HepG2 (cell line): ENCODE measurements around the gene C6orf15. TPM values are rescaled to one million over a fixed set of nuclear protein-coding genes. Genes with fewer than 3 reads are reported as not detected.

Experiments used
- CEBPB ChIP-seq: IDR thresholded peaks from 2 replicates; pipeline ENCODE4 v1.6.1; 2011; ENCODE audit warnings: low read depth, low read length, improper control_type of control experiment, borderline replicate concordance
- GATAD2A ChIP-seq: IDR thresholded peaks from 2 replicates; pipeline ENCODE4 v1.6.1; 2016
- HBP1 ChIP-seq: IDR thresholded peaks from 2 replicates; pipeline ENCODE4 v1.6.1; 2016; ENCODE audit warnings: low read depth, control low read depth
- IRX3 ChIP-seq: sonication (generic); formaldehyde crosslinking; IDR thresholded peaks from 2 replicates; pipeline ENCODE4 v1.8.1; 2023; ENCODE audit warnings: mild to moderate bottlenecking, low read depth, missing genetic modification reagents, borderline replicate concordance
- KDM2A ChIP-seq: sonication (generic); formaldehyde crosslinking; IDR thresholded peaks from 2 replicates; pipeline ENCODE4 v1.4.0; 2020; ENCODE audit warnings: low read depth, missing genetic modification reagents, borderline replicate concordance
- MEF2D ChIP-seq: sonication (generic); formaldehyde crosslinking; IDR thresholded peaks from 2 replicates; pipeline ENCODE4 v1.5.1; 2020; ENCODE audit warnings: mild to moderate bottlenecking, missing genetic modification reagents
- MIXL1 ChIP-seq: IDR thresholded peaks from 2 replicates; pipeline ENCODE4 v1.6.1; 2016
- NCOR1 ChIP-seq: fragments of 200-600 bp; sonication (generic); IDR thresholded peaks from 2 replicates; pipeline ENCODE4 v1.7.0; 2017; ENCODE audit warnings: antibody characterized with exemption, low read length, borderline replicate concordance
- POLR2A ChIP-seq, 2 experiments: IDR thresholded peaks; 2 replicates each; pipeline ENCODE4 v1.6.1; 2011; ENCODE audit warnings: low read depth in 2 of 2, low read length in 2 of 2, mild to moderate bottlenecking in 1 of 2, moderate library complexity in 1 of 2; ENCODE audit not compliant: insufficient read depth in 1 of 2
- POLR2G ChIP-seq: fragments of 200-400 bp; formaldehyde crosslinking; IDR thresholded peaks from 2 replicates; pipeline ENCODE4 v1.6.1; 2018; ENCODE audit warnings: mild to moderate bottlenecking, low read depth, low read length, moderate library complexity
- RFXANK ChIP-seq: IDR thresholded peaks from 2 replicates; pipeline ENCODE4 v1.6.1; 2016
- STAG1 ChIP-seq: sonication (generic); formaldehyde crosslinking; IDR thresholded peaks from 2 replicates; pipeline ENCODE4 v1.4.0; 2020; ENCODE audit warnings: missing genetic modification reagents
- TSC22D2 ChIP-seq: sonication (generic); formaldehyde crosslinking; IDR thresholded peaks from 2 replicates; pipeline ENCODE4 v1.5.1; 2020; ENCODE audit warnings: missing genetic modification reagents, mild to moderate bottlenecking, borderline replicate concordance
- ZBTB43 ChIP-seq: sonication (generic); formaldehyde crosslinking; conservative IDR thresholded peaks from 2 replicates; pipeline ENCODE4 v1.4.0; 2020; ENCODE audit warnings: missing genetic modification reagents
- ZNF136 ChIP-seq: sonication (generic); formaldehyde crosslinking; IDR thresholded peaks from 2 replicates; pipeline ENCODE4 v1.8.1; 2022; ENCODE audit warnings: low read depth, mild to moderate bottlenecking, moderate library complexity, missing genetic modification reagents
- ZNF329 ChIP-seq: sonication (generic); formaldehyde crosslinking; IDR thresholded peaks from 2 replicates; pipeline ENCODE4 v1.9.0; 2021; ENCODE audit warnings: low read depth, mild to moderate bottlenecking, missing genetic modification reagents
- ZNF776 ChIP-seq: sonication (generic); formaldehyde crosslinking; IDR thresholded peaks from 2 replicates; pipeline ENCODE4 v1.4.0; 2020; ENCODE audit warnings: mild to moderate bottlenecking, missing genetic modification reagents
- ZNF883 ChIP-seq: sonication (generic); formaldehyde crosslinking; IDR thresholded peaks from 2 replicates; pipeline ENCODE4 v1.5.1; 2020; ENCODE audit warnings: mild to moderate bottlenecking, missing genetic modification reagents; ENCODE audit errors: not compliant biosample characterization
- polyA plus RNA-seq, 8 experiments: library from polyadenylated mRNA; depleted of rRNA in 3 of 8; stranded (reverse) in 7 of 8; unstranded in 1 of 8; fragments of >200 nt; fragmentation: Illumina TruSeq in 4 of 8; extraction: Trizol in 4 of 8; gene quantifications; 2 replicates each; pipeline versions ENCODE4 v1.2.1 to v1.2.3, GENCODE V29; 2011 to 2016; ENCODE audit warnings: low read depth in 4 of 8, missing spikeins in 1 of 8, mixed read lengths in 1 of 8; ENCODE audit not compliant: insufficient read depth in 1 of 8
- total RNA-seq, 5 experiments: library from RNA; depleted of rRNA; stranded (reverse); fragments of >200 nt; fragmentation: Illumina TruSeq; extraction: Trizol; gene quantifications; 2 replicates each; pipeline ENCODE4 v1.2.3, GENCODE V29; 2016; ENCODE audit warnings: low read depth in 1 of 5
- TF ChIP-seq, protein P1 (sequence below): sonication (generic); formaldehyde crosslinking; IDR thresholded peaks from 2 replicates; pipeline ENCODE4 v1.8.1; 2023; ENCODE audit warnings: missing genetic modification reagents, inconsistent platforms, borderline replicate concordance
- TF ChIP-seq, protein P2 (sequence below), 2 experiments: sonication (generic) in 1 of 2; formaldehyde crosslinking in 1 of 2; IDR thresholded peaks; 2 replicates each; pipeline versions ENCODE4 v1.5.1 to v1.6.1; 2011 to 2020; ENCODE audit warnings: borderline replicate concordance in 1 of 2, low read depth in 1 of 2, low read length in 1 of 2, mild to moderate bottlenecking in 1 of 2, missing genetic modification reagents in 1 of 2, moderate library complexity in 1 of 2
- TF ChIP-seq, protein P3 (sequence below): sonication (generic); formaldehyde crosslinking; IDR thresholded peaks from 2 replicates; pipeline ENCODE4 v1.4.0; 2020; ENCODE audit warnings: missing genetic modification reagents

The C6orf15 gene
- total and polyA plus RNA-seq, 2 of the 13 experiments (the other 11 are each of a cell fraction or from before 2014, with no cell fraction given) = not detected

DNA sequence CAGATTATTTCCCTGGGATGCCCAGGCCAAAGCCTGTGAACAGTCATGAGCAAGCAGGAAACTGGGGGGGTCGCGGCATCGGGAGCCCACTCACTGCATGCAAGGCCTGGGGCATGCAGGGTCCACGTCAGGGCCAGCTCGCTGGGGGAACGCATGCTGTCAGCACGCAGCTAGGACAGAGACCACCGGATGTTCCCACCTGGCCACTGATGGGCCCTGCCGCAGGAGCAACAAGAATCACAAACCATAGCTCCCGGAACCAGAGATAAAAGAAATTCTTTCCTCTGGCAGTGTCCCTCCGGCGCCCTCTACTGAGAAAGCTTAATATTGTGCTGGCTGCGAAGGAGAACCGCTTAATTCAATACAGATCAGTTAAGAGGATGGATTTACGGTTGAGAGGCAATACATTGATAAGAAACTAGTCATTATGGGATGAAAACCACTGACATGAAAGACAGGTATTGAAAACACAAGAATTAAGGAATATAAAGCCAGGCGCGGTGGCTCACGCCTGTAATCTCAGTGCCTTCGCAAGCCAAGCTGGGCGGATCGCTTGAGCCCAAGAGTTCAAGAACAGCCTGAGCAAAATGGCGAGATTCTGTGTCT lies 32.6 kb downstream of the C6orf15 start (continued):
- TF ChIP-seq TSC22D2 (no peak), POLR2G (no peak), ZBTB43 (no peak), GATAD2A (CRISPR knock-in tag) (0 out of 2 replicates have a peak, but pooled peaks have one; percentile 17), STAG1 (CRISPR knock-in tag) (peak; percentile 73), KDM2A (CRISPR knock-in tag) (no peak), ZNF136 (CRISPR knock-in tag) (0 out of 2 replicates have a peak, but pooled peaks have one; percentile 30), POLR2A (IDR thresholded peaks at IDR 0.05; ENCODE audit: insufficient read depth in 1 of 2, low read depth in 2 of 2, low read length in 2 of 2) (no peak), MEF2D (no peak), NCOR1 (no peak), MIXL1 (no peak), ZNF883 (peak; percentile 38), ZNF329 (CRISPR knock-in tag) (no peak), CEBPB (no peak), HBP1 (0 out of 2 replicates have a peak, but pooled peaks have one; percentile 26), ZNF776 (CRISPR knock-in tag) (no peak), RFXANK (CRISPR knock-in tag) (no peak), IRX3 (CRISPR knock-in tag) (no peak)
- TF ChIP-seq, protein P1, sequence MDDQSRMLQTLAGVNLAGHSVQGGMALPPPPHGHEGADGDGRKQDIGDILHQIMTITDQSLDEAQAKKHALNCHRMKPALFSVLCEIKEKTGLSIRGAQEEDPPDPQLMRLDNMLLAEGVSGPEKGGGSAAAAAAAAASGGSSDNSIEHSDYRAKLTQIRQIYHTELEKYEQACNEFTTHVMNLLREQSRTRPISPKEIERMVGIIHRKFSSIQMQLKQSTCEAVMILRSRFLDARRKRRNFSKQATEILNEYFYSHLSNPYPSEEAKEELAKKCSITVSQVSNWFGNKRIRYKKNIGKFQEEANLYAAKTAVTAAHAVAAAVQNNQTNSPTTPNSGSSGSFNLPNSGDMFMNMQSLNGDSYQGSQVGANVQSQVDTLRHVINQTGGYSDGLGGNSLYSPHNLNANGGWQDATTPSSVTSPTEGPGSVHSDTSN (CRISPR knock-in tag) = no peak
- TF ChIP-seq, protein P2, sequence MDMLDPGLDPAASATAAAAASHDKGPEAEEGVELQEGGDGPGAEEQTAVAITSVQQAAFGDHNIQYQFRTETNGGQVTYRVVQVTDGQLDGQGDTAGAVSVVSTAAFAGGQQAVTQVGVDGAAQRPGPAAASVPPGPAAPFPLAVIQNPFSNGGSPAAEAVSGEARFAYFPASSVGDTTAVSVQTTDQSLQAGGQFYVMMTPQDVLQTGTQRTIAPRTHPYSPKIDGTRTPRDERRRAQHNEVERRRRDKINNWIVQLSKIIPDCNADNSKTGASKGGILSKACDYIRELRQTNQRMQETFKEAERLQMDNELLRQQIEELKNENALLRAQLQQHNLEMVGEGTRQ (IDR thresholded peaks at IDR 0.05; ENCODE audit: low read depth, low read length) = no peak
- TF ChIP-seq, protein P2 (CRISPR knock-in tag; IDR thresholded peaks at IDR 0.05; ENCODE audit: borderline replicate concordance) = no peak
- TF ChIP-seq, protein P3, sequence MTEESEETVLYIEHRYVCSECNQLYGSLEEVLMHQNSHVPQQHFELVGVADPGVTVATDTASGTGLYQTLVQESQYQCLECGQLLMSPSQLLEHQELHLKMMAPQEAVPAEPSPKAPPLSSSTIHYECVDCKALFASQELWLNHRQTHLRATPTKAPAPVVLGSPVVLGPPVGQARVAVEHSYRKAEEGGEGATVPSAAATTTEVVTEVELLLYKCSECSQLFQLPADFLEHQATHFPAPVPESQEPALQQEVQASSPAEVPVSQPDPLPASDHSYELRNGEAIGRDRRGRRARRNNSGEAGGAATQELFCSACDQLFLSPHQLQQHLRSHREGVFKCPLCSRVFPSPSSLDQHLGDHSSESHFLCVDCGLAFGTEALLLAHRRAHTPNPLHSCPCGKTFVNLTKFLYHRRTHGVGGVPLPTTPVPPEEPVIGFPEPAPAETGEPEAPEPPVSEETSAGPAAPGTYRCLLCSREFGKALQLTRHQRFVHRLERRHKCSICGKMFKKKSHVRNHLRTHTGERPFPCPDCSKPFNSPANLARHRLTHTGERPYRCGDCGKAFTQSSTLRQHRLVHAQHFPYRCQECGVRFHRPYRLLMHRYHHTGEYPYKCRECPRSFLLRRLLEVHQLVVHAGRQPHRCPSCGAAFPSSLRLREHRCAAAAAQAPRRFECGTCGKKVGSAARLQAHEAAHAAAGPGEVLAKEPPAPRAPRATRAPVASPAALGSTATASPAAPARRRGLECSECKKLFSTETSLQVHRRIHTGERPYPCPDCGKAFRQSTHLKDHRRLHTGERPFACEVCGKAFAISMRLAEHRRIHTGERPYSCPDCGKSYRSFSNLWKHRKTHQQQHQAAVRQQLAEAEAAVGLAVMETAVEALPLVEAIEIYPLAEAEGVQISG = no peak
